Myocyte (in vitro differentiated cells): Measurements from ENCODE around the gene WFIKKN1. TPM values are rescaled to one million over a fixed set of nuclear protein-coding genes. Genes with fewer than 3 reads are reported as not detected.
A peak's percentile ranks its signal among the peaks of the same experiment; 100 is the strongest.

ENCODE experiments used
- DNase-seq: peaks from one replicate; pipeline ENCODE4 v3.0.0-alpha.2; 2012; ENCODE audit warnings: low read depth
- polyA plus RNA-seq: library from polyadenylated mRNA; unstranded; fragments of >200 nt; gene quantifications from one replicate; pipeline ENCODE4 v1.2.1, GENCODE V29; 2012; ENCODE audit warnings: missing spikeins
- total RNA-seq: library from RNA; depleted of rRNA; stranded (reverse); fragments of >200 nt; gene quantifications from 2 replicates; pipeline ENCODE4 v1.2.3, GENCODE V29; 2014

WFIKKN1 gene
- total RNA-seq, result 0.70 and 0.83 TPM in 2 replicates
- 0.37 TPM for polyA plus RNA-seq

- DNase-seq, result no peak
These were observed at the start of gene WFIKKN1 for GRCh38 chr16:630815-631405. Gene WFIKKN1 (plus strand): TSS chr16:630985. CDS start chr16:631254, 269 bp downstream.

GRCh38 chr16:582218-582613 lies 48.6 kb upstream of the WFIKKN1 start:
- no peak for DNase-seq

- no peak for DNase-seq
These were observed 48.0 kb upstream of the WFIKKN1 start for GRCh38 chr16:582614-583331.

- no peak for DNase-seq
These were observed 47.3 kb upstream of the WFIKKN1 start for GRCh38 chr16:583470-583814.

- no peak for DNase-seq
These were observed 46.8 kb upstream of the WFIKKN1 start for GRCh38 chr16:583815-584591.

GRCh38 chr16:585351-585750 lies 45.4 kb upstream of the WFIKKN1 start:
- DNase-seq, result peak; percentile 57

GRCh38 chr16:586047-586644 lies 44.6 kb upstream of the WFIKKN1 start:
- DNase-seq, result peak; percentile 97

GRCh38 chr16:586645-587590 lies 43.9 kb upstream of the WFIKKN1 start:
- DNase-seq, result peak; percentile 29

GRCh38 chr16:588639-588888 lies 42.2 kb upstream of the WFIKKN1 start:
- DNase-seq, result peak; percentile 51

GRCh38 chr16:588889-589657 lies 41.7 kb upstream of the WFIKKN1 start:
- peak; percentile 95 for DNase-seq

GRCh38 chr16:589658-590187 lies 41.1 kb upstream of the WFIKKN1 start, which contains the start of gene RAB40C:
Gene RAB40C (plus strand): TSS chr16:590066. CDS start chr16:590292, 226 bp downstream.
- DNase-seq, result peak; percentile 96

GRCh38 chr16:590188-590814 lies 40.5 kb upstream of the WFIKKN1 start:
- DNase-seq, result peak; percentile 42

- DNase-seq, result no peak
These were observed 40.0 kb upstream of the WFIKKN1 start for GRCh38 chr16:590815-591200.

- no peak for DNase-seq
These were observed 39.6 kb upstream of the WFIKKN1 start for GRCh38 chr16:591231-591630.

GRCh38 chr16:591892-592517 lies 38.8 kb upstream of the WFIKKN1 start:
- no peak for DNase-seq

- DNase-seq, result no peak
These were observed 38.1 kb upstream of the WFIKKN1 start for GRCh38 chr16:592518-593306.

- DNase-seq, result no peak
These were observed 37.4 kb upstream of the WFIKKN1 start for GRCh38 chr16:593406-593805.

- no peak for DNase-seq
These were observed 37.0 kb upstream of the WFIKKN1 start for GRCh38 chr16:593807-594206.
